Mucosa of stomach (tissue), 1 donor: ENCODE results near the gene NEURL3.
"Not testable (repeated sequence)": the region's sequence is repeated elsewhere in the genome, so short reads cannot be mapped to it uniquely, and the experiment has no call there.

Experiments
- H3K27me3 ChIP-seq: one replicate; pipeline ENCODE4 v1.7.0; 2013; ENCODE audit warnings: mild to moderate bottlenecking, low read length; ENCODE audit not compliant: control insufficient read depth, insufficient read depth
- H3K36me3 ChIP-seq: one replicate; pipeline ENCODE4 v1.7.0; 2013; ENCODE audit warnings: low read length; ENCODE audit not compliant: control insufficient read depth, insufficient read depth
- H3K4me1 ChIP-seq: one replicate; pipeline ENCODE4 v1.7.0; 2013; ENCODE audit warnings: mild to moderate bottlenecking, low read length; ENCODE audit not compliant: control insufficient read depth, insufficient read depth
- H3K4me3 ChIP-seq: one replicate; pipeline ENCODE4 v1.7.0; 2013; ENCODE audit warnings: low read length
- H3K9ac ChIP-seq: one replicate; pipeline ENCODE4 v1.7.0; 2013; ENCODE audit warnings: mild to moderate bottlenecking, low read length, moderate library complexity
- H3K9me3 ChIP-seq: one replicate; pipeline ENCODE4 v1.7.0; 2013; ENCODE audit warnings: mild to moderate bottlenecking, low read length, moderate library complexity; ENCODE audit not compliant: control insufficient read depth
- donor health status: Pancreatic carcinoma.

The NEURL3 gene, protein sequence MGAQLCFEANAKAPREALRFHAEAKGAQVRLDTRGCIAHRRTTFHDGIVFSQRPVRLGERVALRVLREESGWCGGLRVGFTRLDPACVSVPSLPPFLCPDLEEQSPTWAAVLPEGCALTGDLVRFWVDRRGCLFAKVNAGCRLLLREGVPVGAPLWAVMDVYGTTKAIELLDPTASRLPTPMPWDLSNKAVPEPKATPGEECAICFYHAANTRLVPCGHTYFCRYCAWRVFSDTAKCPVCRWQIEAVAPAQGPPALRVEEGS

DNA sequence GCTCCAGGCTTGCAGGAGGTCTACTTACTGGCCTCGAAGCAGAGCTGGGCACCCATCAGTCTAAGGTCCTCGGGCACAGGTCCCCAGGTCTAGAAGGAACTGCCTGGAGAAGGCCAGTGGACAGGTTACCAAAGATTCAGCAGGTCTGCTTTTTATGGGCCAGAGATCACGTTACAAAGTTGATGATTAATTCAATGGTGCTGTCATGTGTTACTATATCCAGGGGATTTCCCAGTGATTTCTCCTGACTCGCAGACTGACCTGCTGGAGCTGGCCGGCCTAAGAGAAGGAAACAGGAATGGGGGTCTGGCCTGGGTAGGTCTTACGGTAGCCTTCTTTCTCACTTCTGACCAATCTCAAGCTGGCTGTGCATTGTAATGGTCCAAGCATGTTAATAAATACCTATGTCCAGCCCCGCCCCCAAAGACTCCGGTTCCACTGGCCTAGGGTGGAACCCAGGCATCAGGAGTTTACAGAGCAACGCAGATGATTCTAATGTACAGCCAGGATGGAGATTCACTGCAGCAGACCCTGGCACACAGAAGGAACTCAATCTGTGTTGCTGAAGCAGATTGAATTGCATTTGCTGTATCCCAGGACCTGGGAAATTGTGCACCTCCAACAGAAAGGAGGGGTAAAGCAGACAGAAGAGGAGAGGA is at the start of gene NEURL3:
TSS of gene NEURL3 (minus strand) at position 127 of the 659 bp plus-strand sequence. CDS start at position 56, 71 bp downstream.
- Histone ChIP-seq H3K9ac (no peak within 1 kb of the TSS), H3K27me3 (peaks cover 24% of the 10 kb centered on the region), H3K4me1 (peaks cover 41% of the 10 kb centered on the region), H3K9me3 (no peaks in the 10 kb centered on the region), H3K36me3 (no peaks in the 10 kb centered on the region), H3K4me3 (no peak within 1 kb of the TSS)

DNA sequence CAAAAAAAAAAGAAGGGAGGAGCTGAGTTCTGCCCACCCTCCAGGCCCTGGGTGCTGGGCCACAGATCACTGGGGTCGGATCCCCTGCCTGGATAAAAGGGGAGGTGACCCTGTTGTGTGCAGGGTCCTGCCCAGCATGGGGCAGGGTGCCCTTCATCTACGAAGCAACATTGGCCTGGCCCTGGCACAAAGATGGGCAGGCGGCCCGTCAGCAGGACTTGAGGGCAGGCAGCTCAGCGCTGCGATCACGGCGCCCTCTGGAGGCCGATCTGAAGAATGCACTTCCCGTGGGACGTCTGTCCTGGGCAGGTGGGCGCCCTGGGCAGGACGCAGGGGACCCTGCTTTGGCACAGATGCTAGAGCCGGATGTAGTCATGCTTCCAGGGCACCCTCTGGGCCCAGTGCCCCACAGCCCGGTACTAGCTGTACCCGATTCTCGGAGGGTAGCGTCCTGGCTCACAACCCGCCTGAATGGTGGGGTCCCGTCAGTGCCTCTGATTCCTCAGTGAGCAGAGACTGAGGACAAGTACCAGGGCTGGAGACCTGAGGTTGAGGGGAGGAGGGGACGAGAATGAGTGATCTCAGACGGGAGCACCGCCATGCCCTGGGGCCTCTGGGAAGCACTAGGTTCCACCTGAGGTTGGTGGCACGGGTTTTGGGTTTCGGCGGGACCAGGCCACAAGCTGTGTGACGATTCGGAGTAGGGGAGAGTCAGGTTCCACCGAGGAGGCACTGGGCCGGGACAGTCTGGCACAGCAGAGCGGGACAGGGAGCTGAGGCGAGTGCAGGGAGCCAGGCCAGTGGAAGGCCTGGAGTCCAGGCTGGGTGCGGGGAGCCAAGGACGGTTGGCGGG is 49.4 kb upstream of the NEURL3 start:
- H3K27me3 ChIP-seq, result no peaks in the 10 kb centered on the region
- no peak overlapping the region for H3K4me3 ChIP-seq
- H3K36me3 ChIP-seq, result no peaks in the 10 kb centered on the region
- H3K9me3 ChIP-seq, result no peaks in the 10 kb centered on the region
- H3K4me1 ChIP-seq, result peaks cover 13% of the 10 kb centered on the region
- peak overlapping the region; percentile 34 for H3K9ac ChIP-seq

DNA sequence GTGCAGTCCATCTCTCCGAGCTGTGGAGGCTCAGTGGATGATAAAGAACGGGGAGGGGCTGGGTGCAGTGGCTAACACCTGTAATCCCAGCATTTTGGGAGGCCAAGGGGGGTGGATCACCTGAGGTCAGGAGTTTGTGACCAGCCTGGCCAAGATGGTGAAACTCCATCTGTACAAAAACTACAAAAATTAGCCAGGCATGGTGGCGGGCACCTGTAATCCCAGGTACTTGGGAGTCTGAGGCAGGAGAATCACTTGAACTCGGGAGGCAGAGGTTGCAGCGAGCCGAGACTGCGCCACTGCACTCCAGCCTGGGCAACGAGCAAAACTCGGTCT is 48.8 kb upstream of the NEURL3 start:
- peaks cover 13% of the 10 kb centered on the region for H3K4me1 ChIP-seq
- H3K36me3 ChIP-seq, H3K4me3 ChIP-seq, H3K27me3 ChIP-seq, H3K9me3 ChIP-seq, H3K9ac ChIP-seq: not testable (repeated sequence)

DNA sequence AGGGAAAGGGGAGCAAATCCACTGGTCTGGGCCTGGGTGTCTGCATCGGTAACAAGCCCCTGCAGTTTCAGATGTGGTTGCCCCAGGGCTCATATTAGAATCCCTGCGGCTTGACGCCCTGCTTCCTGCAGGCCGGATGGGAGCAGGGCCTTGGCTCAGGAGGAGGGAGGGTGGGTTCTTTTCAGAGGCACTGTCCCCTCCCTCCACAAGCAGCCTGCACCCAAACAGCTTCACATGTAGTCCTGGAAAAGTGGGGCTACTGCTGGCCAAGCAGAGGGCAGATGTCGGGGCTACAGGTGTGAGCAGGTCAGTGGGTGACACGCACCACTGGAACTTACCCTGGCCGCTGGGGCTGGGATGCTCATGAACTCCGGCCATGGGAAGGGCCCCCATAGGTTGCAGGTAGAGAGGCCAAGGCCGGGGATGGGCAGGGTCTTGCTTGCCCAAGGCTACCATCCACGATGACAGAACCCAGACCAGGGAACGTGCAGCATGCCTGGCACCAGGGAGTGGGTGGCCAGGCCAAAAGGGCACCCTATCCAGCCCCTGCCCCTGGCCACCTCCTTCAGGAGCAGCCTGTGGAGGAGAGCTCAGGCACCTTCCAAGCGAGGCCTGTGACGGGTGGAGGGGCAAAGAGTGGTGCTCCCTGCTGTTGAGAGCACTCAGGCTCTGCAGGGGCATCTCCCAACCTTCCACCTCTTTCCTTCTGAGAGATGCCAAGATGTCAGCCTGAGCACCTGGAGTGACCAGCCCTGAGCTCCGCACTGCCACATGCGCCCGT is 48.2 kb upstream of the NEURL3 start:
- Histone ChIP-seq H3K4me1 (peaks cover 13% of the 10 kb centered on the region), H3K4me3 (no peak overlapping the region), H3K9ac (no peak overlapping the region), H3K36me3 (no peaks in the 10 kb centered on the region), H3K9me3 (no peaks in the 10 kb centered on the region), H3K27me3 (no peaks in the 10 kb centered on the region)

DNA sequence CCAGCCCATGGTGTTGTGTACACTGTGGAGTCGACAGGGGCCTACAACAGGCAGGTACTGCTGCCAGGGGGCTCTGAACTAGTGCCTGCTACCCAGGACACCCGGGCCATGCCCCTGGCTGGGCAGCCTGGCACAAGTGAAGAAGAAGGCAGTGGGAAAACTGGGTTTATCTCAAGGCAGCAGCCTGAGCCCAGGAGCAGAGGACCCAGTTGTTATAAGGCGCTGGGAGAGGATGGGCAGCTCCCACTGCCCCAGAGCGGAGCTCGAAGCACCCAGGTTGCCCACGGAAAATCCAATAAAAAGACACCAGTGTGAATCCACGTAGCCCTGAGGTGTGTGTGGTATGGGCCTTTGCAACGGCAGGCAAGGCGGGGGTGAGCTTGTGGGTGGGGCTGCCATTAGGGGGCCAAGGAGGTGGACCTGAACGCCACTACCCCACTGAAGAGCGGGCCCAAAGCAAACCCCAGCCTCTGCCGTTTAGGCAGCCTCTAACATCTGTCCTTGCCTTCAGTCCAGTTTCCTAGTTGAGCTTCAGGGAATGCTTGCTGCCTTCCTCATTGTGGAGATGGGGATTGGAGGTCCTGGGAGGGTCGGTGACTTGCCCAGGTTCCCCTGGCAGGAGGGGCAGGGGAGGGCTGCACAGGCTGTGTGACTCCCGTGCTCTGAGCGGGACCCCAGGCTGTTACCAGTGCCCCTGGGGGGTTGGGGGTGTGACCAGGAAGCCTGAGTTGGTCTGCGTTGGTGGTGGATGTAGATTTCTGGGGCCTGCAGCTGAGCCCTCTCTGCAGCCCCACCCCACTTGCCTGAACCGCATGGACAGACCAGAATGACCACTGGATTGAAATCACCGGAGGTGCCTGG is 47.4 kb upstream of the NEURL3 start:
- peaks cover 13% of the 10 kb centered on the region for H3K4me1 ChIP-seq
- no peak overlapping the region for H3K4me3 ChIP-seq
- no peaks in the 10 kb centered on the region for H3K36me3 ChIP-seq
- H3K9ac ChIP-seq, result no peak overlapping the region
- H3K9me3 ChIP-seq, result no peaks in the 10 kb centered on the region
- H3K27me3 ChIP-seq, result no peaks in the 10 kb centered on the region

DNA sequence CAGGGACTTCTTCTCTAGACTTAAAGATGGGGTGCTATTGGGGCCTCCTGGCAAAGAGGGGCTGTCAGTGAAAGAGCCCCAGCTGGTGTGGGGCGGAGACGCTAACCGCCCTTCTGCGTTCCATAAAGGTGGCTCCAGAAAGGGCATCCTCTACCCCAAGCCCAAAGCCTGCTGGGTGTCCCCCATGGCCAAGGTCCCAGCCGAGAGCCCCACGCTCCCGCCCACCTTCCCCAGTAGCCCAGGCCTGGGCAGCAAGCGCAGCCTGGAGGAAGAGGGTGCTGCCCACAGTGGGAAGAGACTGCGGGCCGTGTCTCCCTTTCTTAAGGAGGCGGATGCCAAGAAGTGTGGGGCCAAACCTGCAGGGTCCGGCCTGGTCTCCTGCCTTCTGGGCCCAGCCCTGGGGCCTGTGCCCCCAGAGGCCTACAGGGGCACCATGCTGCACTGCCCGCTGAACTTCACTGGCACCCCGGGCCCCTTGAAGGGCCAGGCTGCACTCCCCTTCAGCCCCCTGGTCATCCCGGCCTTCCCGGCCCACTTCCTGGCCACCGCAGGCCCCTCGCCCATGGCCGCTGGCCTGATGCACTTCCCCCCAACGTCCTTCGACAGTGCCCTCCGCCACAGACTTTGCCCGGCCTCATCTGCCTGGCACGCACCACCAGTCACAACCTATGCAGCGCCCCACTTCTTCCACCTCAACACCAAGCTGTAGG is 46.6 kb upstream of the NEURL3 start:
- Histone ChIP-seq H3K27me3 (no peaks in the 10 kb centered on the region), H3K9me3 (no peaks in the 10 kb centered on the region), H3K9ac (no peak overlapping the region), H3K4me3 (no peak overlapping the region), H3K4me1 (peaks cover 17% of the 10 kb centered on the region), H3K36me3 (no peaks in the 10 kb centered on the region)

DNA sequence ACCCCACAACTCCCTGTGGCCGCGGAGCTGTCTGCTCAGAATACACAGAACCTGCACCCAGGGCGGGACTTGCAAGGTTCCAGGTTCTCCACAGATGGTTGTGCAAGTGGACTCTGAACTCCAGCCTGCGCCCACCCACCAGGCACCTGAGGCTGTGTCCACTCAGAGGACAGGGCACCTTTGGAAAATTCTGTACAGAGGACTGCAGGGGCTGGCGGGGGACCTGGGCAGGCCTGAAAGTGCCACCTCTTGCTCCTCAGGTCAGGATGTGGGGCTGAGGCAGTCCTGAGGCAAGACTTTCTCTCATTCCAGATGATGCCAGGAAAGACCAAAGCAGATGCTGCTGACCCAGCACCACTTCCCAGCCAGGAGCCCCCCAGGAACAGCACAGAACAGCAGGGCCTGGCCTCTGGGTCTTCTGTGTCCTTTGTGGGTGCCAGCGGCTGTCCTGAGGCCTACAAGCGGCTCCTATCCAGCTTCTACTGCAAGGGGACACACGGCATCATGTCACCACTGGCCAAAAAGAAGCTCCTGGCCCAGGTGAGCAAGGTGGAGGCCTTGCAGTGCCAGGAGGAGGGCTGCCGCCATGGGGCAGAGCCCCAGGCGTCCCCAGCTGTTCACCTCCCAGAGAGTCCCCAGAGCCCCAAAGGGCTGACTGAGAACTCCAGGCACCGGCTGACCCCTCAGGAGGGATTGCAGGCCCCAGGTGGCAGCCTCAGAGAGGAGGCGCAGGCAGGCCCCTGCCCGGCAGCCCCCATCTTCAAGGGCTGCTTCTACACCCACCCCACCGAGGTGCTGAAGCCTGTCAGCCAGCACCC is 45.8 kb upstream of the NEURL3 start:
- Histone ChIP-seq H3K4me3 (no peak overlapping the region), H3K4me1 (peaks cover 15% of the 10 kb centered on the region), H3K36me3 (no peaks in the 10 kb centered on the region), H3K9me3 (no peaks in the 10 kb centered on the region), H3K9ac (no peak overlapping the region), H3K27me3 (no peaks in the 10 kb centered on the region)

DNA sequence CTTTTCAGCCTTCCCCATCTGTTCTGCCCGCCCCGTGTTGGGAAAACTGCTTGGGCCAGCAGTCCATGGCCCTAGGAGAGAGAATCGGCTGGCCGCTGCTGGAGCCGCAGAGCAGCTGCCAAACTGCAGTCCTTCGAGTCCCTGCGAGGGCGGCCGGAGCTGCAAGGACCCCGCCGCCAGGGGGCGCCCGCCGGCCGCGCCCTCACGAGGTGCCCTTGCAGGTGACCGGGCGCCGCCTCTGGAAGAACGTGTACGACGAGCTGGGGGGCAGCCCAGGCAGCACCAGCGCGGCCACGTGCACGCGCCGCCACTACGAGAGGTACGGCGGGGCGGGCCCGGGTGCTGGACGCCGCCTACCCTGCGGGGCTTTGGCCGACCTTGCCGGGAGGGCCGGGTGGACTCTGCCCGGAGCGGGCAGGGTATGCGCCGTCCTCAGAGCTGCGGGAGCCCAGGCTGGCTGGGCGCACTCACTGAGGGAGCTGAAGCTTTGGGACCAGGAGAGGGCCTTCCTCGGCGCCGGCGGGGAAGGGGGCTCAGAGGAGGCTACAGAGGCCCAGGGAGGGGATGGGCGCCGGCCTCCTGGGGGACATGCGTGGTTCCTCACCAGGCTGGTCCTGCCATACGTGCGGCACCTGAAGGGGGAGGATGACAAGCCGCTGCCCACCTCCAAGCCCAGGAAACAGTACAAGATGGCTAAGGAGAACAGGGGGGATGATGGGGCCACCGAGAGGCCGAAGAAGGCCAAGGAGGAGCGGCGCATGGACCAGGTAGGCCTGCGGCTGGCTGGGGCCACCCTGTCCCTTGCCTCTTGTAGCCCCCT is 45.0 kb upstream of the NEURL3 start:
- Histone ChIP-seq H3K27me3 (no peaks in the 10 kb centered on the region), H3K36me3 (no peaks in the 10 kb centered on the region), H3K9me3 (no peaks in the 10 kb centered on the region), H3K4me3 (no peak overlapping the region), H3K4me1 (peaks cover 15% of the 10 kb centered on the region), H3K9ac (no peak overlapping the region)

DNA sequence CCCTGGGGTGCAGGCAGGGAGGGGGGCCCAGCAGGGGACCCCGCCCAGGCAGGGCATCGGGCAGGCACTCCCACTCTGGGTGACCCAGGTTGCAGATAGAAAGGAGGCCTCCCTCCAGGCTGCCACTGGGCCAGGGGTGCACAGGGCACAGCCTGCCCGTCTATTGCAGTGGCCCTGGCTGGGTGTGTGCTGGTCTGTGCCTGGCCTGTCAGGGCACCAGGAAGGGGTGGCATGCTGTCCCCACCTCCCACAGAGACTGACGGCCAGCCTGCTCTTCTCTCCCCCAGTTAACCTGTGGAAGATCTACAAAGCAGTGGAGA is 44.3 kb upstream of the NEURL3 start:
- H3K4me3 ChIP-seq, result no peak overlapping the region
- no peaks in the 10 kb centered on the region for H3K36me3 ChIP-seq
- no peaks in the 10 kb centered on the region for H3K9me3 ChIP-seq
- H3K4me1 ChIP-seq, result peaks cover 12% of the 10 kb centered on the region
- no peaks in the 10 kb centered on the region for H3K27me3 ChIP-seq
- H3K9ac ChIP-seq, result no peak overlapping the region
